Neural cell (in vitro differentiated cells): ENCODE measurements around the gene CNTD1. TPM values are rescaled to one million over a fixed set of nuclear protein-coding genes. Genes with fewer than 3 reads are reported as not detected.

ENCODE experiments used
- H2AFZ ChIP-seq: fragments of 200-600, 300-800 bp; sonication (generic), shearing (Covaris generic); 2 replicates; pipeline ENCODE4 v1.6.0; 2014; ENCODE audit warnings: low read depth, mild to moderate bottlenecking, antibody characterized with exemption, low read length, moderate library complexity
- H3F3A ChIP-seq: fragments of 200-600 bp; shearing (Covaris generic); 2 replicates; pipeline ENCODE4 v1.6.1; 2016; ENCODE audit warnings: mild to moderate bottlenecking, moderate library complexity, mixed read lengths, antibody characterized with exemption, low read length; ENCODE audit not compliant: insufficient read depth, poor library complexity, severe bottlenecking
- H3K27ac ChIP-seq: fragments of 200-600, 300-800 bp; sonication (generic), shearing (Covaris generic); 2 replicates; pipeline ENCODE4 v1.5.1; 2014; ENCODE audit warnings: mild to moderate bottlenecking, low read length, moderate library complexity
- H3K27me3 ChIP-seq: fragments of 300-800, 200-600 bp; sonication (generic), shearing (Covaris generic); 2 replicates; pipeline ENCODE4 v1.6.0; 2014; ENCODE audit warnings: mild to moderate bottlenecking, low read depth, low read length, moderate library complexity; ENCODE audit not compliant: insufficient read depth
- H3K36me3 ChIP-seq: fragments of 300-800, 200-600 bp; sonication (generic), shearing (Covaris generic); 2 replicates; pipeline ENCODE4 v1.5.1; 2014; ENCODE audit warnings: mild to moderate bottlenecking, antibody characterized with exemption, low read length, moderate library complexity; ENCODE audit not compliant: insufficient read depth
- H3K4me2 ChIP-seq: fragments of 300-800, 200-600 bp; sonication (generic), shearing (Covaris generic); 2 replicates; pipeline ENCODE4 v1.6.0; 2014; ENCODE audit warnings: mild to moderate bottlenecking, low read length
- H3K4me3 ChIP-seq: fragments of 300-800, 200-600 bp; sonication (generic), shearing (Covaris generic); 2 replicates; pipeline ENCODE4 v1.5.1; 2014; ENCODE audit warnings: mild to moderate bottlenecking, low read length, moderate library complexity
- H3K79me2 ChIP-seq: fragments of 200-600 bp; shearing (Covaris generic); replicated peaks from 2 replicates; pipeline ENCODE4 v1.6.0; 2014; ENCODE audit warnings: mild to moderate bottlenecking, low read length, moderate library complexity; ENCODE audit not compliant: insufficient read depth
- H3K9ac ChIP-seq: fragments of 300-800, 200-600 bp; sonication (generic), shearing (Covaris generic); 2 replicates; pipeline ENCODE4 v1.6.1; 2016; ENCODE audit warnings: mild to moderate bottlenecking, low read length, mixed read lengths
- H3K9me2 ChIP-seq: fragments of 200-600 bp; shearing (Covaris generic); 2 replicates; pipeline ENCODE4 v1.6.1; 2016; ENCODE audit warnings: mild to moderate bottlenecking, low read length, mixed read lengths; ENCODE audit not compliant: insufficient read depth
- H3K9me3 ChIP-seq: fragments of 200-600, 300-800 bp; sonication (generic), shearing (Covaris generic); 2 replicates; pipeline ENCODE4 v1.6.1; 2016; ENCODE audit warnings: mild to moderate bottlenecking, mixed run types, low read length, moderate library complexity, mixed read lengths
- H4K20me1 ChIP-seq: fragments of 200-600 bp; shearing (Covaris generic); 2 replicates; pipeline ENCODE4 v1.6.1; 2016; ENCODE audit warnings: mild to moderate bottlenecking, mixed run types; ENCODE audit not compliant: insufficient read depth
- CTCF ChIP-seq: fragments of 450-650 bp; IDR thresholded peaks from 2 replicates; pipeline ENCODE4 v1.5.1; 2014; ENCODE audit warnings: antibody characterized with exemption, mild to moderate bottlenecking, moderate library complexity; ENCODE audit not compliant: poor library complexity, severe bottlenecking
- EP300 ChIP-seq: fragments of 450-650 bp; conservative IDR thresholded peaks from 2 replicates; pipeline ENCODE4 v1.6.1; 2014; ENCODE audit warnings: antibody characterized with exemption, mild to moderate bottlenecking, moderate library complexity; ENCODE audit not compliant: poor library complexity, severe bottlenecking
- EZH2 ChIP-seq: fragments of 200-600, 300-800 bp; shearing (Covaris generic), sonication (generic); IDR thresholded peaks from 2 replicates; pipeline ENCODE4 v1.6.1; 2014; ENCODE audit warnings: antibody characterized with exemption, low read length, borderline replicate concordance, mild to moderate bottlenecking; ENCODE audit not compliant: insufficient read depth, poor library complexity, severe bottlenecking
- MXI1 ChIP-seq: fragments of 450-650 bp; conservative IDR thresholded peaks from 2 replicates; pipeline ENCODE4 v1.6.1; 2014; ENCODE audit warnings: antibody characterized with exemption, mild to moderate bottlenecking; ENCODE audit not compliant: poor library complexity, severe bottlenecking
- POLR2AphosphoS5 ChIP-seq: IDR thresholded peaks from 2 replicates; pipeline ENCODE4 v1.6.1; 2012
- RAD21 ChIP-seq: fragments of 450-650 bp; conservative IDR thresholded peaks from 2 replicates; pipeline ENCODE4 v1.6.1; 2014; ENCODE audit warnings: antibody characterized with exemption, mild to moderate bottlenecking, moderate library complexity
- REST ChIP-seq: IDR thresholded peaks from 2 replicates; pipeline ENCODE4 v1.6.1; 2012; ENCODE audit warnings: borderline replicate concordance
- SMC3 ChIP-seq: fragments of 450-650 bp; conservative IDR thresholded peaks from 2 replicates; pipeline ENCODE4 v1.6.1; 2014; ENCODE audit warnings: antibody characterized with exemption, mild to moderate bottlenecking, moderate library complexity; ENCODE audit not compliant: poor library complexity
- TAF1 ChIP-seq: IDR thresholded peaks from 2 replicates; pipeline ENCODE4 v1.6.1; 2012; ENCODE audit warnings: low read depth
- polyA plus RNA-seq: library from polyadenylated mRNA; depleted of rRNA; stranded (reverse); fragments of >200 nt; gene quantifications from 2 replicates; pipeline ENCODE4 v1.2.3, GENCODE V29; 2014
- small RNA-seq, 3 experiments: library from RNA; depleted of rRNA; stranded (forward); fragments of <200 nt; gene quantifications; one replicate each; pipeline ENCODE3, GENCODE V24; 2012

CNTD1 gene
- polyA plus RNA-seq, 1 donor from 2014 or later = 0.21 TPM

GRCh38 chr17:42857389-42857788 lies 58.7 kb downstream of the CNTD1 start:
- H3K9ac ChIP-seq = no peak overlapping the region

More at GRCh38 chr17:42857389-42857788, 58.7 kb downstream of the CNTD1 start:
- no peaks in the 10 kb centered on the region for H3K27me3 ChIP-seq
- H3K9me2 ChIP-seq = no peaks in the 10 kb centered on the region
- no peak overlapping the region for H3K27ac ChIP-seq
- no peak overlapping the region for H2AFZ ChIP-seq
- no peak overlapping the region for H3K4me3 ChIP-seq
- no peak overlapping the region for H3K4me2 ChIP-seq
- no peaks in the 10 kb centered on the region for H3K9me3 ChIP-seq
- no peaks in the 10 kb centered on the region for H3K36me3 ChIP-seq
- H3F3A ChIP-seq = no peaks in the 10 kb centered on the region
- no peak for TF ChIP-seq TAF1
- no peak for TF ChIP-seq REST
- TF ChIP-seq EZH2 = no peak
- no peak for TF ChIP-seq EP300
- no peak for TF ChIP-seq MXI1
- no peak for TF ChIP-seq RAD21
- TF ChIP-seq POLR2AphosphoS5 = no peak
- no peak for TF ChIP-seq CTCF
- TF ChIP-seq SMC3 = no peak
- no peaks in the 10 kb centered on the region for H3K79me2 ChIP-seq
- no peaks in the 10 kb centered on the region for H4K20me1 ChIP-seq

Small RNAs within 50 kb of the gene (small RNA-seq; reads per million reads assigned to genes)
- gene HMGN2P15 (0 reads per million in 3 experiments), gene MIR6781 (0 to 0.33 (median 0) reads per million in 3 experiments)

Other genes with a start within 250 kb of the CNTD1 start
- 1.0 and 2.1 TPM in 2 replicates for gene HSD17B1, start 245.9 kb upstream of the CNTD1 start, polyA plus RNA-seq
- 8.2 and 10.1 TPM in 2 replicates for gene COASY, start 236.7 kb upstream of the CNTD1 start, polyA plus RNA-seq
- 35.7 and 47.2 TPM in 2 replicates for gene MLX, start 231.8 kb upstream of the CNTD1 start, polyA plus RNA-seq
- 22.5 and 36.2 TPM in 2 replicates for gene PSMC3IP, start 221.1 kb upstream of the CNTD1 start, polyA plus RNA-seq
- 30.1 and 34.6 TPM in 2 replicates for gene RETREG3, start 189.5 kb upstream of the CNTD1 start, polyA plus RNA-seq
- gene TUBG1, start 189.2 kb upstream of the CNTD1 start, polyA plus RNA-seq = 14.2 and 22.3 TPM in 2 replicates
- 24.9 and 28.9 TPM in 2 replicates for gene TUBG2, start 139.6 kb upstream of the CNTD1 start, polyA plus RNA-seq
- gene PLEKHH3, start 121.9 kb upstream of the CNTD1 start, polyA plus RNA-seq = 18.4 and 20.2 TPM in 2 replicates
- gene CCR10, start 117.0 kb upstream of the CNTD1 start, polyA plus RNA-seq = 3.1 and 5.1 TPM in 2 replicates
- 21.9 and 23.9 TPM in 2 replicates for gene CNTNAP1, start 116.3 kb upstream of the CNTD1 start, polyA plus RNA-seq
- gene EZH1, start 53.8 kb upstream of the CNTD1 start, polyA plus RNA-seq = 52.5 and 68.3 TPM in 2 replicates
- gene RAMP2, start 37.6 kb upstream of the CNTD1 start, polyA plus RNA-seq = 0.96 and 2.1 TPM in 2 replicates
- 128 and 133 TPM in 2 replicates for gene VPS25, start 25.4 kb upstream of the CNTD1 start, polyA plus RNA-seq
- gene WNK4, start 18.3 kb upstream of the CNTD1 start, polyA plus RNA-seq = 0.10 TPM in 1 of 2 replicates, not detected in the other
- 222 and 234 TPM in 2 replicates for gene COA3, start 157 bp upstream of the CNTD1 start, polyA plus RNA-seq
- 74.7 and 87.7 TPM in 2 replicates for gene BECN1, start 25.4 kb downstream of the CNTD1 start, polyA plus RNA-seq
- gene PSME3, start 34.5 kb downstream of the CNTD1 start, polyA plus RNA-seq = 56.6 and 67.0 TPM in 2 replicates
- gene AOC2, start 45.7 kb downstream of the CNTD1 start, polyA plus RNA-seq = 1.8 and 2.8 TPM in 2 replicates
- 0.35 and 0.54 TPM in 2 replicates for gene AOC3, start 52.3 kb downstream of the CNTD1 start, polyA plus RNA-seq
- gene G6PC1, start 101.9 kb downstream of the CNTD1 start, polyA plus RNA-seq = not detected in 2 replicates
- gene AARSD1, start 165.6 kb downstream of the CNTD1 start, polyA plus RNA-seq = 52.0 and 64.2 TPM in 2 replicates
- 5.8 and 7.8 TPM in 2 replicates for gene PTGES3L, start 181.2 kb downstream of the CNTD1 start, polyA plus RNA-seq
- 15.1 and 16.3 TPM in 2 replicates for gene RUNDC1, start 181.7 kb downstream of the CNTD1 start, polyA plus RNA-seq
- gene RPL27, start 199.6 kb downstream of the CNTD1 start, polyA plus RNA-seq = 1,167 and 1,178 TPM in 2 replicates
- not detected in 2 replicates for gene IFI35, start 207.9 kb downstream of the CNTD1 start, polyA plus RNA-seq
- gene VAT1, start 223.5 kb downstream of the CNTD1 start, polyA plus RNA-seq = 151 and 193 TPM in 2 replicates
- 43.8 and 44.1 TPM in 2 replicates for gene RND2, start 226.4 kb downstream of the CNTD1 start, polyA plus RNA-seq